22Rv1 (cell line): ENCODE results near the gene TGFB3.

Source experiments
- CTCF ChIP-seq: fragments of 450-650 bp; IDR thresholded peaks from 2 replicates; pipeline ENCODE4 v1.5.1; 2017; ENCODE audit warnings: mild to moderate bottlenecking
- ZFX ChIP-seq: fragments of 450-650 bp; IDR thresholded peaks from 2 replicates; pipeline ENCODE4 v1.6.1; 2017; ENCODE audit warnings: antibody characterized with exemption, borderline replicate concordance

DNA sequence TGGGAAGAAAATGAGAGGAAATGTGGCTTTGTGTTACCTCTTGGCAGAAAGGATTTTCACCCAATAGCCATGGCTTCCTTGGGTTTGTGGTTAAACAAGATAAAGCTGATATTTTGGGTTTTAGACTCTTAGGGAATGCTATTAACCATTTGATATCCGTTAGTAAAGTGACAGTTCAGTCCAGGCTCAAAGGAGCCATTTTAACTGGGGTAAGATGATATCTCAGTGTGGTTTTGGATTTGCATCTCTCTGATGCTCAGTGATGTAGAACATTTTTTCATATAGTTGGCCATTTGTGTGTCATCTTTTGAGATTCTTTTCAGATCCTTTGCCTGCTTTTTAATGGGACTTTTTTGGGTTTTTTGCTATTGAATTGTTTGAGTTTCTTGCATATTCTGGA is 33.9 kb upstream of the TGFB3 start:
- no peak for TF ChIP-seq CTCF
- TF ChIP-seq ZFX = no peak
